AG10803 (cell line): ENCODE data around the gene DIAPH3.

Experiments used
- DNase-seq: peaks from one replicate; pipeline ENCODE4 v3.0.0; 2010; ENCODE audit warnings: low read depth
- H3K4me3 ChIP-seq: 2 replicates; pipeline ENCODE4 v1.5.1; 2011; ENCODE audit warnings: mild to moderate bottlenecking, low read length, control low read depth
- CTCF ChIP-seq: conservative IDR thresholded peaks from 2 replicates; pipeline ENCODE4 v1.5.1; 2011; ENCODE audit warnings: mild to moderate bottlenecking, low read length, control low read depth, inconsistent platforms

The DIAPH3 gene

GRCh38 chr13:59734393-59734792 lies 429.3 kb downstream of the DIAPH3 start:
- TF ChIP-seq CTCF = no peak
- no peak for DNase-seq

GRCh38 chr13:59733744-59734143 lies 430.0 kb downstream of the DIAPH3 start:
- no peak for DNase-seq
- TF ChIP-seq CTCF = no peak
- H3K4me3 ChIP-seq = no peak overlapping the region

More at GRCh38 chr13:59734393-59734792, 429.3 kb downstream of the DIAPH3 start:
- no peak overlapping the region for H3K4me3 ChIP-seq

- no peak overlapping the region for H3K4me3 ChIP-seq
- TF ChIP-seq CTCF = no peak
- DNase-seq = no peak
Measured at GRCh38 chr13:59730026-59730425, 433.7 kb downstream of the DIAPH3 start.

GRCh38 chr13:59728896-59729545 lies 434.7 kb downstream of the DIAPH3 start:
- no peak overlapping the region for H3K4me3 ChIP-seq
- no peak for TF ChIP-seq CTCF
- DNase-seq = no peak

- no peak for DNase-seq
- no peak for TF ChIP-seq CTCF
Measured at GRCh38 chr13:59721926-59722910, 441.5 kb downstream of the DIAPH3 start.

GRCh38 chr13:59715611-59716010 lies 448.1 kb downstream of the DIAPH3 start:
- no peak overlapping the region for H3K4me3 ChIP-seq
- no peak for TF ChIP-seq CTCF
- DNase-seq = no peak

More at GRCh38 chr13:59721926-59722910, 441.5 kb downstream of the DIAPH3 start:
- H3K4me3 ChIP-seq = no peak overlapping the region
